Esophagus squamous epithelium (tissue), 5 donors: ENCODE results near the gene VAV3. TPM values are rescaled to one million over a fixed set of nuclear protein-coding genes. Genes with fewer than 3 reads are reported as not detected.

Experiments
- DNase-seq: peaks from one replicate; lab custom pipeline; 2025; lab: John Stamatoyannopoulos, UW
- H3K27ac ChIP-seq, 4 donors: fragments of 200-600 bp; sonication (generic); one replicate each; pipeline ENCODE4 v1.5.1; 2016 to 2019; ENCODE audit warnings: mild to moderate bottlenecking in 1 of 4
- H3K27me3 ChIP-seq, 4 donors: fragments of 200-600 bp; sonication (generic); 1 replicate in 3 of 4; 2 replicates in 1 of 4; pipeline versions ENCODE4 v1.5.1 to v1.6.0; 2017 to 2021; ENCODE audit warnings: antibody characterized with exemption in 1 of 4
- H3K36me3 ChIP-seq, 3 donors: fragments of 200-600 bp; sonication (generic); one replicate each; pipeline ENCODE4 v1.5.1; 2016 to 2019
- H3K4me1 ChIP-seq, 3 donors: fragments of 200-600 bp; sonication (generic); one replicate each; pipeline ENCODE4 v1.5.1; 2017 to 2019
- H3K4me3 ChIP-seq, 4 donors: fragments of 200-600 bp; sonication (generic); 1 replicate in 3 of 4; 2 replicates in 1 of 4; pipeline ENCODE4 v1.5.1; 2016 to 2019; ENCODE audit warnings: mild to moderate bottlenecking in 2 of 4, moderate library complexity in 1 of 4
- H3K9me3 ChIP-seq, 3 donors: fragments of 200-600 bp; sonication (generic); one replicate each; pipeline ENCODE4 v1.5.1; 2016 to 2019
- CTCF ChIP-seq, 6 experiments: fragments of 450-650 bp in 4 of 6; fragments of 200-600 bp in 2 of 6; sonication (generic) in 2 of 6; IDR thresholded peaks; one replicate each; pipeline ENCODE4 v1.5.1; 2016 to 2019; ENCODE audit warnings: antibody characterized with exemption in 6 of 6, mild to moderate bottlenecking in 4 of 6, moderate library complexity in 4 of 6
- POLR2A ChIP-seq, 4 donors: fragments of 450-650 bp; IDR thresholded peaks; one replicate each; pipeline ENCODE4 v1.6.1; 2017; ENCODE audit warnings: antibody characterized with exemption in 4 of 4, mild to moderate bottlenecking in 4 of 4, moderate library complexity in 3 of 4
- WGBS, 2 donors: methylation state at CpG; one replicate each; pipeline ENCODE4 v1.1.5; 2018; 5-methylcytosine and 5-hydroxymethylcytosine counted together
- intact Hi-C: fragments of 100-400 bp; cut with DNase I; formaldehyde crosslinking; loops from one replicate; pipeline ENCODE4 v1.15.0; 2022
- total RNA-seq, 4 donors: library from RNA; depleted of rRNA; stranded (reverse); fragments of >200 nt; gene quantifications; one replicate each; pipeline ENCODE4 v1.1.0, GENCODE V29; 2016
- donor health status: DM: yes; HTN: yes; CAD: no.

VAV3 gene
- total RNA-seq, 4 donors from 2014 or later: 43.4 to 126 (median 76.9) TPM

DNA sequence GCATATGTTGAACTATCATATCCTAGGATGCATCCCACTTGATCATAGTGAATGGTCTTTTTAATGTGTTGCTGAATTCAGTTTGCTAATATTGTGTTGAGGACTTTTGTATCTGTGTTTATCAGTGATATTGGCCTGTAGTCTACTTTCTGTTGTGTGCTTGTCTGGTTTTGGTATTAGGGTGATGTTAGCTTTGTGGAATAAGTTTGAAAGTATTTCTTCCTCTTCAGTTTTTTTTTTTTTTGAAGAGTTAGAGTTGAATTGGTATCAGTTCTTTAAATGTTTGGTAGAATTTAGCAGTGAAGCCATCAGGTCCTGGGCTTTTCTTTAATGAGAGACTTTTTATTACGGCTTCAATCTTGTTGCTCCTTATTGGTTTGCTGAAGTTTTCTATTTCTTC, 162.3 kb downstream of the VAV3 start:
- Histone ChIP-seq H3K27ac (no peak overlapping the region), H3K4me1 (no peaks in the 10 kb centered on the region), H3K9me3 (no peaks in the 10 kb centered on the region), H3K4me3 (no peak overlapping the region), H3K36me3 (no peaks in the 10 kb centered on the region), H3K27me3 (no peaks in the 10 kb centered on the region)
- 89 to 100% methylated on average over 1 of the region's 1 CpG for WGBS, 2 donors
- TF ChIP-seq POLR2A (IDR thresholded peaks at IDR 0.05): no peak
- no peak for TF ChIP-seq CTCF (IDR thresholded peaks at IDR 0.05)
- no peak for DNase-seq
- intact Hi-C loops: no loop called here

- no peak for TF ChIP-seq POLR2A (IDR thresholded peaks at IDR 0.05)
- no peak for TF ChIP-seq CTCF (IDR thresholded peaks at IDR 0.05)
- Histone ChIP-seq H3K4me1 (no peaks in the 10 kb centered on the region), H3K27ac (no peak overlapping the region), H3K4me3 (no peak overlapping the region), H3K27me3 (no peaks in the 10 kb centered on the region), H3K9me3 (no peaks in the 10 kb centered on the region), H3K36me3 (no peaks in the 10 kb centered on the region)
- WGBS, 2 donors: 80 to 100% methylated on average over 2 of the region's 2 CpGs
- intact Hi-C loops: no loop called here
- DNase-seq: no peak
These were observed 169.0 kb downstream of the VAV3 start for GRCh38 chr1:107795994-107796393.

- H3K27me3 ChIP-seq: no peaks in the 10 kb centered on the region
- intact Hi-C loops: no loop called here
- H3K9me3 ChIP-seq: no peaks in the 10 kb centered on the region
- no peak overlapping the region for H3K4me3 ChIP-seq
- no peak for DNase-seq
- H3K4me1 ChIP-seq: no peaks in the 10 kb centered on the region
- TF ChIP-seq CTCF (IDR thresholded peaks at IDR 0.05) (no peak), POLR2A (IDR thresholded peaks at IDR 0.05) (no peak)
- H3K27ac ChIP-seq: no peak overlapping the region
- no peaks in the 10 kb centered on the region for H3K36me3 ChIP-seq
- 60 to 64% methylated on average over 1 of the region's 1 CpG for WGBS, 2 donors
These were observed 169.5 kb downstream of the VAV3 start for GRCh38 chr1:107795441-107795840.

GRCh38 chr1:107794571-107794970, 170.4 kb downstream of the VAV3 start:
- no peak overlapping the region for H3K27ac ChIP-seq
- WGBS, 2 donors: 47 to 60% methylated on average over 2 of the region's 2 CpGs
- DNase-seq: no peak
- H3K27me3 ChIP-seq: no peaks in the 10 kb centered on the region
- H3K36me3 ChIP-seq: no peaks in the 10 kb centered on the region
- H3K4me1 ChIP-seq: no peaks in the 10 kb centered on the region
- no peak for TF ChIP-seq POLR2A (IDR thresholded peaks at IDR 0.05)
- TF ChIP-seq CTCF (IDR thresholded peaks at IDR 0.05): no peak
- intact Hi-C loops: no loop called here
- no peaks in the 10 kb centered on the region for H3K9me3 ChIP-seq
- no peak overlapping the region for H3K4me3 ChIP-seq

DNA sequence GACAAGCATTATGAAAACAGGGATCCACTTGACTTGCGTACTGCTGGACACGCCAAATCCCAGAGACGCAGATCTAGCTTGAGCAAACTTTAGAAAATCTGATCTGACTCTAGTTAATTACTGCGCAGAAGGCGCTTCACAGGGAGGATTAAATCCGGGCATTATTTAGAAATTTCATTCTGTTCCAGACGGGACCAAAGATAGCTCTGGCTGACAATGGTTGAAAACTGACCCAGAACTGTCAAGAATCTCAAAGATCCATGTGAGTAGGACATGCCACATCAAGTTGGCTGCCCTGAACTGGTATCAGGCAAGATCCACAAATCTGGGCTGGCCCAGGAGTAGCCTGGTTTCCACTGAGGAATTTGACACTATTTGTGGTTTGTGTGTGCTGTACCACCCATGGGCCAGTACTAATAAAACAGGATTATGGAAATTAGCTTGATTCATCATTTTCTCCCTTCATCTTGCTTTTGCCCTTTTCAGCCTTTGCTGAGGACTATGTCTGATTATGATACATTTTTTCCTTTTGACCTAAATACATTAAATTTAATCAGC, 171.0 kb downstream of the VAV3 start:
- no peak for TF ChIP-seq POLR2A (IDR thresholded peaks at IDR 0.05)
- no peak for TF ChIP-seq CTCF (IDR thresholded peaks at IDR 0.05)
- no peak overlapping the region for H3K27ac ChIP-seq
- H3K27me3 ChIP-seq: no peaks in the 10 kb centered on the region
- H3K4me3 ChIP-seq: no peak overlapping the region
- no peaks in the 10 kb centered on the region for H3K4me1 ChIP-seq
- H3K36me3 ChIP-seq: no peaks in the 10 kb centered on the region
- no peaks in the 10 kb centered on the region for H3K9me3 ChIP-seq
- intact Hi-C loops: no loop called here
- 48 to 63% methylated on average over 7 of the region's 7 CpGs for WGBS, 2 donors
- DNase-seq: no peak
